ENCODE measurements around the gene SLC4A11. TPM values are rescaled to one million over a fixed set of nuclear protein-coding genes. Genes with fewer than 3 reads are reported as not detected.

SLC4A11 gene
- total RNA-seq, result 0.20 and 1.2 TPM in 2 replicates

GRCh38 chr20:3239026-3239866 lies at the start of gene SLC4A11:
SLC4A11 (minus strand) TSS chr20:3239190; CDS start chr20:3239137, 53 bp downstream.

GRCh38 chr20:3209257-3209945 lies 29.6 kb downstream of the SLC4A11 start, which contains the start of gene ITPA:
ITPA (plus strand) TSS chr20:3209498; CDS start chr20:3209552, 54 bp downstream.

GRCh38 chr20:3204124-3204794 lies 34.7 kb downstream of the SLC4A11 start, which contains the start of gene DDRGK1:
DDRGK1 (minus strand) TSS chr20:3204682; CDS start chr20:3204627, 55 bp downstream.

Other genes starting within 250 kb of the SLC4A11 start
- 0.26 and 0.43 TPM in 2 replicates for gene GNRH2, start 195.6 kb downstream of the SLC4A11 start, total RNA-seq
- gene MRPS26, start 193.1 kb downstream of the SLC4A11 start, total RNA-seq, result 23.7 and 31.2 TPM in 2 replicates
- gene OXT, start 167.6 kb downstream of the SLC4A11 start, total RNA-seq, result not detected in 2 replicates
- gene AVP, start 154.5 kb downstream of the SLC4A11 start, total RNA-seq, result not detected in 2 replicates
- 11.9 and 12.5 TPM in 2 replicates for gene FASTKD5, start 79.3 kb downstream of the SLC4A11 start, total RNA-seq
- gene UBOX5, start 79.3 kb downstream of the SLC4A11 start, total RNA-seq, result 3.7 TPM in 2 replicates
- 7.5 and 12.6 TPM in 2 replicates for gene LZTS3, start 65.6 kb downstream of the SLC4A11 start, total RNA-seq
- gene DDRGK1, start 34.5 kb downstream of the SLC4A11 start, total RNA-seq, result 21.9 and 23.3 TPM in 2 replicates
- 19.4 and 26.2 TPM in 2 replicates for gene ITPA, start 29.7 kb downstream of the SLC4A11 start, total RNA-seq
- 18.9 and 24.7 TPM in 2 replicates for gene DNAAF9, start 168.5 kb upstream of the SLC4A11 start, total RNA-seq
- 93.4 and 93.8 TPM in 2 replicates for gene ATRN, start 231.8 kb upstream of the SLC4A11 start, total RNA-seq

Data from smooth muscle cell of the pulmonary artery (primary cell).